Liver (tissue), 9 donors: ENCODE measurements around the gene TENT5C. TPM values are rescaled to one million over a fixed set of nuclear protein-coding genes. Genes with fewer than 3 reads are reported as not detected.

ENCODE experiments used
- DNase-seq: peaks from one replicate; pipeline ENCODE4 v3.0.0-alpha.2; 2017; ENCODE audit warnings: low spot score
- H3K27ac ChIP-seq, 2 donors: one replicate each; pipeline ENCODE4 v1.7.0; 2013; ENCODE audit warnings: inconsistent platforms in 2 of 2, low read length in 2 of 2, control low read depth in 1 of 2, low read depth in 1 of 2, mild to moderate bottlenecking in 1 of 2
- H3K27me3 ChIP-seq, 4 donors: one replicate each; pipeline versions ENCODE4 v1.6.1 to v1.7.0; 2013; ENCODE audit warnings: low read length in 3 of 4, inconsistent platforms in 1 of 4, mild to moderate bottlenecking in 1 of 4, moderate library complexity in 1 of 4; ENCODE audit not compliant: control insufficient read depth in 4 of 4, insufficient read depth in 4 of 4
- H3K36me3 ChIP-seq, 4 donors: one replicate each; pipeline versions ENCODE4 v1.6.1 to v1.7.0; 2013; ENCODE audit warnings: low read length in 3 of 4, mild to moderate bottlenecking in 3 of 4, low read depth in 1 of 4, moderate library complexity in 1 of 4; ENCODE audit not compliant: control insufficient read depth in 4 of 4, insufficient read depth in 3 of 4
- H3K4me1 ChIP-seq, 4 donors: one replicate each; pipeline versions ENCODE4 v1.6.1 to v1.7.0; 2013; ENCODE audit warnings: low read length in 3 of 4, mild to moderate bottlenecking in 3 of 4, moderate library complexity in 1 of 4; ENCODE audit not compliant: control insufficient read depth in 4 of 4, insufficient read depth in 4 of 4
- H3K4me3 ChIP-seq, 3 donors: one replicate each; pipeline versions ENCODE4 v1.6.1 to v1.7.0; 2013; ENCODE audit warnings: low read length in 3 of 3, control low read depth in 1 of 3, low read depth in 1 of 3, mild to moderate bottlenecking in 1 of 3
- H3K9ac ChIP-seq, 2 donors: one replicate each; pipeline ENCODE4 v1.7.0; 2013; ENCODE audit warnings: low read length in 2 of 2, mild to moderate bottlenecking in 2 of 2, moderate library complexity in 2 of 2, control low read depth in 1 of 2, low read depth in 1 of 2
- H3K9me3 ChIP-seq, 4 donors: one replicate each; pipeline versions ENCODE4 v1.6.1 to v1.7.0; 2013; ENCODE audit warnings: low read length in 3 of 4; ENCODE audit not compliant: control insufficient read depth in 4 of 4
- ATF3 ChIP-seq: IDR thresholded peaks from 2 replicates; pipeline ENCODE4 v1.6.1; 2016; ENCODE audit warnings: antibody characterized with exemption
- CTCF ChIP-seq: fragments of 150-350 bp; IDR thresholded peaks from 2 replicates; pipeline ENCODE4 v1.5.1; 2017; ENCODE audit warnings: improper control_type of control experiment, low read depth, low read length; ENCODE audit not compliant: missing input control
- EGR1 ChIP-seq, 2 donors: IDR thresholded peaks; 2 replicates each; pipeline ENCODE4 v1.6.1; 2016 to 2018; ENCODE audit warnings: antibody characterized with exemption in 2 of 2, low read depth in 2 of 2
- FOXA1 ChIP-seq: IDR thresholded peaks from 2 replicates; pipeline ENCODE4 v1.6.1; 2016; ENCODE audit warnings: antibody characterized with exemption
- FOXA2 ChIP-seq: IDR thresholded peaks from 2 replicates; pipeline ENCODE4 v1.6.1; 2016; ENCODE audit warnings: antibody characterized with exemption
- GABPA ChIP-seq, 2 donors: IDR thresholded peaks in 1 of 2; conservative IDR thresholded peaks in 1 of 2; 2 replicates each; pipeline ENCODE4 v1.6.1; 2016; ENCODE audit warnings: antibody characterized with exemption in 2 of 2, mild to moderate bottlenecking in 1 of 2, moderate library complexity in 1 of 2
- HNF4A ChIP-seq, 2 donors: conservative IDR thresholded peaks; 2 replicates each; pipeline ENCODE4 v1.6.1; 2016; ENCODE audit warnings: antibody characterized with exemption in 2 of 2, mild to moderate bottlenecking in 2 of 2
- HNF4G ChIP-seq: IDR thresholded peaks from 2 replicates; pipeline ENCODE4 v1.6.1; 2016; ENCODE audit warnings: antibody characterized with exemption
- JUND ChIP-seq, 2 donors: IDR thresholded peaks; 2 replicates each; pipeline ENCODE4 v1.6.1; 2016; ENCODE audit warnings: antibody characterized with exemption in 2 of 2
- MAX ChIP-seq: IDR thresholded peaks from 2 replicates; pipeline ENCODE4 v1.6.1; 2016; ENCODE audit warnings: antibody characterized with exemption
- NR2F2 ChIP-seq: IDR thresholded peaks from 2 replicates; pipeline ENCODE4 v1.6.1; 2016; ENCODE audit warnings: antibody characterized with exemption
- RAD21 ChIP-seq, 2 donors: IDR thresholded peaks; 2 replicates each; pipeline ENCODE4 v1.6.1; 2016; ENCODE audit warnings: antibody characterized with exemption in 2 of 2, mild to moderate bottlenecking in 2 of 2
- REST ChIP-seq: IDR thresholded peaks from 2 replicates; pipeline ENCODE4 v1.6.1; 2016; ENCODE audit warnings: antibody characterized with exemption, mild to moderate bottlenecking
- SP1 ChIP-seq: IDR thresholded peaks from 2 replicates; pipeline ENCODE4 v1.6.1; 2018; ENCODE audit warnings: antibody characterized with exemption, mild to moderate bottlenecking
- TAF1 ChIP-seq: conservative IDR thresholded peaks from 2 replicates; pipeline ENCODE4 v1.6.1; 2016; ENCODE audit warnings: antibody characterized with exemption, mild to moderate bottlenecking
- YY1 ChIP-seq: IDR thresholded peaks from 2 replicates; pipeline ENCODE4 v1.6.1; 2016; ENCODE audit warnings: antibody characterized with exemption, mild to moderate bottlenecking
- ZBTB33 ChIP-seq: IDR thresholded peaks from 2 replicates; pipeline ENCODE4 v1.6.1; 2016; ENCODE audit warnings: antibody characterized with exemption
- WGBS: extraction: QIAGEN DNeasy Blood & Tissue Kit; methylation state at CpG from one replicate; pipeline ENCODE4 v1.1.7; 2013; 5-methylcytosine and 5-hydroxymethylcytosine counted together
- polyA plus RNA-seq, 2 donors: library from polyadenylated mRNA; stranded (reverse) in 1 of 2; unstranded in 1 of 2; fragments of 200-250 nt in 1 of 2; fragments of >200 nt in 1 of 2; fragmentation: Nextera tagmentation in 1 of 2; extraction: Ambion mirVana in 1 of 2; gene quantifications; one replicate each; pipeline versions ENCODE4 v1.2.1 to v1.2.3, GENCODE V29; 2013 to 2015
- total RNA-seq, 2 donors: library from RNA; depleted of rRNA; stranded (reverse); fragments of >200 nt; gene quantifications; one replicate each; pipeline ENCODE4 v1.2.3, GENCODE V29; 2014
- donor health status: healthy.
- donor health status: healthy.
- donor health status: healthy.
- donor health status: healthy.
- donor health status: healthy.

TENT5C gene
- total and polyA plus RNA-seq, 4 donors, result 1.1 to 200 (median 4.8) TPM

- Histone ChIP-seq H3K27me3 (no peaks in the 10 kb centered on the region), H3K4me1 (peaks cover 0 to 6% (median 3%) of the 10 kb centered on the region in 4 donors), H3K27ac (no peak overlapping the region), H3K4me3 (no peak overlapping the region), H3K9ac (no peak overlapping the region), H3K36me3 (no peaks in the 10 kb centered on the region), H3K9me3 (no peaks in the 10 kb centered on the region)
- TF ChIP-seq NR2F2 (no peak), JUND (IDR thresholded peaks at IDR 0.05) (no peak), HNF4A (conservative IDR thresholded peaks at IDR 0.05) (peak; percentile 42 to 65), ATF3 (no peak), FOXA2 (no peak), GABPA (IDR thresholded peaks at IDR 0.05 in 1 of 2, conservative IDR thresholded peaks at IDR 0.05 in 1 of 2) (no peak), RAD21 (IDR thresholded peaks at IDR 0.05) (peak in 1 of 2 donors; percentile 25), SP1 (peak; percentile 19), EGR1 (IDR thresholded peaks at IDR 0.05; ENCODE audit: low read depth in 2 of 2) (no peak), HNF4G (no peak), CTCF (no peak), ZBTB33 (no peak), REST (no peak), FOXA1 (no peak), TAF1 (no peak), MAX (no peak), YY1 (no peak)
- WGBS, result 35% methylated on average over 9 of the region's 9 CpGs
- no peak for DNase-seq
Observed at GRCh38 chr1:117613969-117614729, 8.3 kb downstream of the TENT5C start.
